ENCODE results near the gene NLGN1.
"Not testable (repeated sequence)": the region's sequence is repeated elsewhere in the genome, so short reads cannot be mapped to it uniquely, and the experiment has no call there.

The NLGN1 gene

GRCh38 chr3:173583496-173583895, 186.0 kb downstream of the NLGN1 start:
- DNase-seq, result no peak

GRCh38 chr3:173584093-173584837, 186.7 kb downstream of the NLGN1 start:
- DNase-seq, result peak; percentile 15

- DNase-seq, result no peak
These were observed 187.6 kb downstream of the NLGN1 start for GRCh38 chr3:173584838-173585831.

DNA sequence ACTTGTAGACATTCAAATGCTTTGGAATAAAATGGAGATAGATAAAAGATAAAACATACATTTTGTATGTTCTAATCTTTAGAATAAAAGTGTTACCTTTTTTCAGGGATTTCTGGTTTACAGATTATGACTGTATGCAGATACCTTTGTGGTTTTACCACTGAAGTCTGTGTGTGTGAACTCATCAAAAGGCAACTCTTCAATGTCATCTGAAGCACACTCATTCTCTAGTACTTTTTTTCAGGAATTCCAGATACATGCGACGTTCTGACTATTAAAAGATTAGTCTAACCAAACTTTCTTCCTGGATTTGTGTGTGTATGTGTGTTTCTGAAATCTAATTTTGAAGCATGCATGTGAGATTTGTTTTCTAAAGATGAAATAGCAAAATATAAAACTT, 188.6 kb downstream of the NLGN1 start:
- no peak for DNase-seq

- DNase-seq, result no peak
These were observed 189.5 kb downstream of the NLGN1 start for GRCh38 chr3:173587055-173587454.

DNA sequence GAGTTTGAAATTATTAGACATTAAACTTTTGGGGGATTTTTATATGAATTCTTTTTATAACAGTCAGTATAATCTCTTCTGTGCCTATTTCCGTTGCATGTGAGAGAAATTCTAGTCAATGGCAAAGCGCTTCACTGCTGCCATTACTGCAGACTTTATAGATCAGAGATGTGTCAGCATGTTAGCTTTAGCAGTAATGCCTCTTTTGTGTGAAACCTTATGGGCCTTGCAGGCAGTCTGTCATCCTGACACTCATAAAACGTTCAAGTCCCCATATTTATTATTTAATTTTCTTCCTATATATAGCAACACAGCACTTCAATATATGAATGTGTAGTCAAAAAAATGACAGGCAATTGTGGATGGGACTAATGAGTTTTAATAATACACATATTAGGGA, 191.0 kb downstream of the NLGN1 start:
- DNase-seq, result no peak

DNA sequence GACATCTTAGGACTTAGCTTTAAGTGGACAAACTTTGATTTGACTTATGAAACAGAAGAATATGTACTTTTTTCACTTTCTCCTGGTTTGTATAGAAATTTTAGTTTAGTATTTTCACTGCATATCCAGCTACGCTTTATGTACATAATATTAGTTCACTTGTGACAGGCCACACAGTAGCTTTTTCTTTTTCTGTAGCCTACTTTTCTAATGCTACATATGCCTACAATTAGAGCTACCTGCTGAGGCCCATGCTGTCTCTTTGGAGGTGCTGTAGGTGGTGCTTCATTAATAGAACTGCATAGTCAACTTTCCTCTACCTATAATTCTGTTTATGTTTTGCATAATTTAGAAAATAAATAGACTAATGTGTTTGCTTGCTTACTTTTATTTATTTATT, 191.6 kb downstream of the NLGN1 start:
- no peak for DNase-seq

DNA sequence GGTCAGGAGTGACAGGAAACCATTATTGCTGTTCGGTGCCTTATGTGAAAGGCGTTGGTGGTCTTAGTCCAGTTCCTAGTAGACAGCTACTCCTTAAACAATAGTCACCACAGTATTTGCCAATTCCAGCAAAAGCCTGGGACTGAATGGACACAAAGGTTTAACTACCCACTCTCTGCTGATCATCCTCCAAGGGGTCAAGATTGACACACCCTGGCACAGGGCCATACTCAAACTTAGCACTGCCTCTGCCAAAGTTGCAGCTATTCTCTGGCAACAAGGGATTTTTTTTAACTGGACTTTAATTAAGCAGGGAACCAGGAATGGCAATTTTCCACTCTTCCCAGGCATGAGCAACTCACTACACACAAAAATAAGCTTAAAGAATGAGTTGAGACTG, 193.9 kb downstream of the NLGN1 start:
- DNase-seq, result no peak

GRCh38 chr3:173594881-173595280, 197.3 kb downstream of the NLGN1 start:
- DNase-seq, result not testable (repeated sequence)

GRCh38 chr3:173599673-173600072, 202.1 kb downstream of the NLGN1 start:
- DNase-seq, result no peak

GRCh38 chr3:173614522-173614921, 217.0 kb downstream of the NLGN1 start:
- DNase-seq, result no peak

- no peak for DNase-seq
These were observed 218.1 kb downstream of the NLGN1 start for GRCh38 chr3:173615661-173616060.

- DNase-seq, result no peak
These were observed 219.9 kb downstream of the NLGN1 start for GRCh38 chr3:173617490-173617889.

DNA sequence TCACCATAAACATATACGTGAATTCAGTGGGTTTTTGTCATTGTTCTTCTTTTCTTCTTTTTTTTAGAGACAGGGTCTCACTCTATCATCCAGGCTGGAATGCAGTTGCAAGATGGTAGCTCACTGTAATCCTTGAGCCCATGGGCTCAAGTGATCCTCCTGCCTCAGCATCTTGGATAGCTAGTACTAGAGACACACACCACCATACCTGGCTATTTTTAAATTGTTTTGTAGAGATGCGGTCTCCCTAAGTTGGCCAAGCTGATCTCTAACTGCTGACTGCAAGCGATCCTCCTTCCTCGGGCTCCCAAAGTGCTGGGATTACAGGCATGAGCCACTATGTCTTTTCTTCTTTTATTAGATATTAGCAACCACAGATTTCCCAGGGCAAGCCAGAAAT, 220.6 kb downstream of the NLGN1 start:
- DNase-seq, result no peak

- DNase-seq, result no peak
These were observed 221.2 kb downstream of the NLGN1 start for GRCh38 chr3:173618703-173619102.

DNA sequence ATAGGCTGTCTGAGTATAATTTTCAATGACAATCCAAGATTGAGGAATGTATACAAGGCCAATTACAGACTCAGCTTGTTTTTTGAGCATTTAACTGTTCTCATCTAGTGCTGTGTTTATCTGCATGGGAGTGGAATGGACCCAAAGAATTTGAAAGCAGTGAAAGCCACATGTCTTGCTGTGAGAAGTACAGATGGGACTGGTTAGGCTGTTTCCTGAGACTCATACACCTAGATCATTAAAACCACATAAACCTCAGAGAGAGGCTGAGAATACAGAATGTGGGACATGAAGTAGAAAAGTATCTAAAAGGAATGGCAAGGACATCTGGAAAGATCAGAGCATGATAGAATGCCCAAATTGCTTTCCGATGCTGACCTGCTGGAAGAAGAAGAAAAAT, 224.6 kb downstream of the NLGN1 start:
- no peak for DNase-seq

DNA sequence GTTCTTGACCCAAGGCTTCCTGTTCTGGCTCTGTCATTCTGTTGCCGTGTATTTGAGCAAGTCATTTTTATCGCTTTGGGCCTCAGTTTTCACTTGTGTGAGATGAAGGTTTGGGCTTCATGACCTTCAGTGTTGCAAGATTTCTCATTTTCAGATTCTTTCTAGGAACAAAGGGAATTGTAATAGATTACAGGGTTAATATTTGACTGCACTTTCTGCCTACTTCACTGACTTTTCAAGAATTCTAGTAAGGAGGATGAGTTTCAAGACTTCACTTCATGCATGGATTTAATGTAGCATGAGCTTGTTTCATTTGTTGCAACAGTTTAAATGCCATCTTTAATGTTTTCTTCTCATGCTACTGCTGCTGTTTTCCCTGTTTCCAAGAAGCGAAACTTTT, 226.5 kb downstream of the NLGN1 start:
- no peak for DNase-seq

DNA sequence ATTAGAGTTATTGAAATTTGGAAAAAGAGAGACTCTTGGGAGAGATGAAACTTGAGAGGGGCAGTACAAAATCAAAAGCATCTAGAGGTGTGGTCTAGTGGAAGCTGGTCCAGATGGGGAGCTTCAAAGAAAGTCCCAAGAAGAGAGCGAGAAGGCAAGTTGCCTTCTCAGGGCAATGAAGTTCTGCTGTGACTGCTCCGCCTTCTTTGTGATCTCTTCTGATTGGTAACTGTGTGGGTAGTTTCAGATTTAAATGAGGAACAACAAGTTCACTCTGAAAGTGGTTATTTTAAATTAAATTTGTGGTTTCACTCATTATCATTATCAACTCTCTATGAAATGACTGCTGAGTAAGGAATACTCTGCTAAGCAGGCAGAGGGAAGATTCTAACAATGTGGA, 233.3 kb downstream of the NLGN1 start:
- no peak for DNase-seq

DNA sequence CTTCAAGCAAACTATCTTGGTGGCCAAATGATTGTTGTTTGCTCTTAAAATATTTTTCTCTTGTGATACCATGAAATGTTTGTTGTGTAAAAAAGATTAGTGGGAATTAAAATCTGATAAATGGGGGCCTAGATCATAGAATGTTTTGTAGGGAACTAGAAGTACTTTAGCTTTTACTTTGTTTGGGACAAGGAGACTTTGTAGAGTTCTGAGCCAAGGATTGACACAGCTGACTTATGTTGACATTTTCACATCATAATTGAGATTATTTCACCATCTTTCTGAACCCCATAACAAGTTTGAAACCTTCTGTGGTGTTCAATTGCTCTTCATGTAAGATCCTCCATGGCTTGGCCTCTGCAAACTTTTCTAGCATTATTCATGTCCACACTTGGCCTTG, 235.4 kb downstream of the NLGN1 start:
- DNase-seq, result no peak

- no peak for DNase-seq
These were observed 238.3 kb downstream of the NLGN1 start for GRCh38 chr3:173635826-173636225.

DNA sequence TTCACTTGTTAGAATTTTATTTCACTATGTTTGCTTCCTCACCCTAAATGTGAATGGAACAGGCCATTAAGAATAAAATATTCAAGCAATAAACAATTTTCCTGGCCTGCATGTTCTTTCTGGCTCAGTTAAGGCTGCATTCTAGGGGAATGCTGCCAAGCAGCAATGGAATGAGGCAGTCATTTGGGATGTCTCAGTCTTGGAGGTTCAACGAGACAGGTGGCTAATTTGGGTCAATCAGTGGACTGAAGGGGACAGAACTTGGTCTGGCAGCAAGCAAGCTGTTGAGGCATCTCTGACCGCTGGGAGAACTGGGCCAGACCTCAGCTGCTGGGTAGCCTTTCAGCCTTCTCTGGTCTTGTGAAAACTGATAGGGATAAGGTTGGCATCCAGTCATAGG, 241.6 kb downstream of the NLGN1 start:
- DNase-seq, result no peak

- no peak for DNase-seq
These were observed 244.2 kb downstream of the NLGN1 start for GRCh38 chr3:173641696-173642095.

DNA sequence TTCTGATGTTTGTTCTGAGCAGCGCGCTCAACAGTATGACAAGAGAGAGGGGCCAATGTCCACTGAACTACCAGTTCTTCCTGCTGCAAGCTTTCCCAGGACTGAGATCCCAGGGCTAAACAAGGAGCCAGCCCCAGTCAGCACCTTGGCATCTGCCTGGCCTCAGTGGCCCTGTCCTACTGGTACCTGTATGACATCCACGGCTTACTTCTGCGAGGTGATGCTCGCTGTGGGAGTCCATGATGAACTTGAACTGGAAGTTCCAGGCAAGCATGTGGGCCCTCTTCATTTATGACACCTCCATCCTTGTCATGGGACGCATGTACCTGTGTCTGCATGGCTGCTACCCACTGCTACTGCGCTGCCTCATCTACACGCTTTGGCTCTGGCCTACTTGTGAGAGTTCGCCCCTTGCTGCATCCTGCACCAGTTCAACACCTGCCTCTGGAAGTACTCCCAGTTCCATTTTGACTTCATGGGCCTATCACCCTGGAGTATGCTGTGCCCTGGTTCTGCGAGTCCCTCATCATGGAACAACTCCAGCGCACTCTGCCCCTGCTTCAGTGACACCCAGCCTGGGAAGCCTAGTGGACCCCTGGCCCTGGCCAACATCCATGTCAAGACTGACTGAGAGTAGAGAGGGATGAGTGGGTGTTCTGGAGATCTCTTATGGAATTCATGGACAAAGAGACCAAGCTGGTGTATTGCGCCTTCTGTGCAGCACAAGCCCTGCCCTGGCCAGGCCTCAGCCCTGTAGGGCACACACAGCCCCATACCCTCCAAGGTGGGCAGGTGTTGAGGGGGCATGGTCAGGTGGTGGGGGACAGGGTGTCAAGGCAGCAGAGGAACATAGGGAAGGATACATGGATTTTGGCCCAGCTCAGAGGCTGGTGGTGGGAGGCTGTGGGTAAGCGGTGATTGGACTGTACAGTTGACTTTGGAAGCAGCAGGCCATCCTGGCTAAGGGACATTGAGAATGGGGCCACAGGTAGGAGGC, 246.8 kb downstream of the NLGN1 start:
- no peak for DNase-seq

All from 8988T (cell line).